Urinary bladder (tissue), 4 donors: ENCODE data around the gene NOC3L. TPM values are rescaled to one million over a fixed set of nuclear protein-coding genes. Genes with fewer than 3 reads are reported as not detected.
"Not testable (repeated sequence)": the region's sequence is repeated elsewhere in the genome, so short reads cannot be mapped to it uniquely, and the experiment has no call there.

Source experiments
- DNase-seq: peaks from one replicate; pipeline ENCODE4 v3.0.0-alpha.2; 2015; ENCODE audit errors: extremely low spot score
- H3K27ac ChIP-seq: one replicate; pipeline ENCODE4 v1.5.1; 2013; ENCODE audit warnings: low read depth, mild to moderate bottlenecking, moderate library complexity
- H3K36me3 ChIP-seq: one replicate; pipeline ENCODE4 v1.6.1; 2013; ENCODE audit warnings: mild to moderate bottlenecking, moderate library complexity; ENCODE audit not compliant: insufficient read depth
- H3K4me1 ChIP-seq: one replicate; pipeline ENCODE4 v1.6.1; 2013; ENCODE audit warnings: mild to moderate bottlenecking, moderate library complexity; ENCODE audit not compliant: insufficient read depth
- H3K4me3 ChIP-seq: one replicate; pipeline ENCODE4 v1.5.1; 2013; ENCODE audit warnings: low read depth, low read length
- WGBS: extraction: QIAGEN DNeasy Blood & Tissue Kit; methylation state at CpG from one replicate; pipeline ENCODE4 v1.1.7; 2013; 5-methylcytosine and 5-hydroxymethylcytosine counted together
- polyA plus RNA-seq: library from polyadenylated mRNA; stranded (reverse); fragments of 200-250 nt; gene quantifications from one replicate; pipeline ENCODE4 v1.2.3, GENCODE V29; 2013
- total RNA-seq: library from RNA; depleted of rRNA; stranded (reverse); fragments of >200 nt; gene quantifications from one replicate; pipeline ENCODE4 v1.2.3, GENCODE V29; 2014
- donor health status: healthy with polysubstance abuse.
- donor health status: healthy.

NOC3L gene
- total and polyA plus RNA-seq, 2 donors, result 7.5 to 43.2 TPM

DNA sequence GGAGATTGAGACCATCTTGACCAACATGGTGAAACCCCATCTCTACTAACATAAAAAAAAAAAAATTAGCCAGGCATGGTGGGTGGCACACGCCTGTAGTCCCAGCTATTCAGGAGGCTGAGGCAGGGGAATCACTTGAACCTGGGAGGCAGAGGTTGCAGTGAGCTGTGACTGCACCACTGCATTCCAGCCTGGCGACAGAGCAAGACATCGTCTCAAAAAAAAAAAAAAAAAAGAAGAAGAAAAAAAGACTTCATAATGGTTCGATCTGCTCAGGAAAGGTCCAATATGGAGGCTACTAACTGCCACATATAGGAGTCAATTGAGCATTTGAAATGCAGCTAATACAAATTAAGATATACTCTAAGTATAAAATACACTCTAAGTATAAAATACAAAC, 12.2 kb downstream of the NOC3L start:
- WGBS, result 92% methylated on average over 4 of the region's 4 CpGs
- not testable (repeated sequence) for DNase-seq, H3K4me3 ChIP-seq, H3K27ac ChIP-seq, H3K4me1 ChIP-seq, H3K36me3 ChIP-seq

DNA sequence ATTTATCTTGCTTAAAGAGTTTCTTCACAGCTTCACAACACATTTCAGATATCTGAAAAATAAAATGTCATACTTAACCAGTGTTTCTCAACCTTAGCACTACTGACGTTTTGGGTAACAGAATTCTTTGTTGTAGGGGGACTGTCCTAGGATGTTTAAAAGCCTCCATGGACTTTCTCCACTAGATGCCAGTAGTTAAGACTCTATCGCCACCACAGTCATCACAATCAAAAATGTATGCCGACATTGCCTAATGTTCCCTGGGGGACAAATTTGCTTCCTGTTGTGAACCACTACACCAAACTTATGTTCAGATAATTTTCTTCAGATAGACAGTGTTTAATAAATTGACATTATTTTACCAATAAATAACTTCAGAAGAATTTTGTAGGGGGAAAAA, 13.4 kb downstream of the NOC3L start:
- WGBS, result 65% methylated on average over 3 of the region's 3 CpGs
- H3K4me3 ChIP-seq, result no peak overlapping the region
- peaks cover 2% of the 10 kb centered on the region for H3K36me3 ChIP-seq
- no peak overlapping the region for H3K27ac ChIP-seq
- H3K4me1 ChIP-seq, result no peaks in the 10 kb centered on the region
- no peak for DNase-seq

DNA sequence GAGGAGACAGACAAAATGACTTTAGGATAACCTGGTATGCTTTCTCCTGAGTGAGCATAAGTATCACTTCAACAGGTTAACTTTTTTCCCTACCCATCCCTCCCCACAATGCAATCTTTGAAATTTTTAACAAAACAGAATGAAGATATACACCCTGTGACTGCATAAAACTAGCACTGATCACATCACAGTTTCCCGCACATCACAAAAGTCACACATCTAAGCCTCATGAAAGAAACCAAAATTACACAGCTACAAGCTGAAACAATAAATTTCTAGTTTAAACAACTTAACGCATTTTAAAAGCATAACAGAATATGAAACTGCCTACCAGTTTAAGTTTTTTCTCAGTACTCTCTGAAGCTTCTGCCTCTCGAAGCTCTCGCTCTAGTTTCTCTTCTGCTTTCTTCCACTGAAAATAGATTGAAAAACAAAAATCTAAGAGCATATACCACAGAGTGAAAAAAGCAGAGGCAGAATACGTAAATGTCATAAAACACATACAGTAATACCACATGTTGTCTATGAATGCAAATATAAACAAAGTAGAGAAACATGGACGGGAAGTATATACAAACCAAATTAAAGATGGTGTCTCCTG, 18.1 kb downstream of the NOC3L start:
- Histone ChIP-seq H3K27ac (no peak overlapping the region), H3K4me3 (no peak overlapping the region), H3K36me3 (no peaks in the 10 kb centered on the region), H3K4me1 (no peaks in the 10 kb centered on the region)
- 88% methylated on average over 6 of the region's 6 CpGs for WGBS
- DNase-seq, result no peak

DNA sequence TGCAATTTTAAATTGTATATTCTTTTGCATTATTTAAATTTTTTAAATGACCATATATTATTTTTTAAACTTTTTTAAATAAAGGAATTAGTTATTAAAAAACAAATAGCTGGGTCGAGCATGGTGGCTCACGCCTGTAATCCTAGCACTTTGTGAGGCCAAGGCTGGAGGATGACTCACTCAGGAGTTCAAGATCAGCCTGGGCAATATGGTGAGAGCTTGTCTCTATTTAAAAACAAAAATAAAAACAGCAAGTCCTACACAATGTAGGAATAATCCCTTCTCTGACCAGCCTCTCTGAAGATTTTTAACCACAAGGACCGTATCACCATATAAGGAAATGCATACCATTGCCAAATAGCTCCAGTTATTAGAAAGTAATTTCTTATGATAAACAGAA, 19.6 kb downstream of the NOC3L start:
- Histone ChIP-seq H3K4me1 (no peaks in the 10 kb centered on the region), H3K4me3 (no peak overlapping the region), H3K36me3 (no peaks in the 10 kb centered on the region), H3K27ac (no peak overlapping the region)
- 90% methylated on average over 3 of the region's 3 CpGs for WGBS
- no peak for DNase-seq

DNA sequence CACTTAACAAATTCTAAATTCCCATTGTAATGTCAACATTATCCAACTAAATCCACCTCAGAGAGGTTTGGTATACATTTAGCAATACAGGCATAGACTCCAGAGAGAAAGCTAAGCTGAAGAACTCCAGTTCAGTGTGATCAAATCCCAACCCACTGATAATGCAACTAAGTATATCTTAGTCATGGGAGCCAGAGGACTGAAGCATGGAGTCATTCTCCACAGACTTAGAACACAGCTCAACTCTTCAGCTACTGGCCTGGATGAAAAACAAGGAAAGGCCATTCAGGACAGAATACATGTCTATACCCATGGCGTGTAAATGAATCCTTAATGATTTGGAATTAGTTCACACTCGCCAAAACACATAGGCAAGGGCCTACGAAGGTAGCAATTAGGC, 27.9 kb downstream of the NOC3L start:
- Histone ChIP-seq H3K36me3 (peaks cover 3% of the 10 kb centered on the region), H3K4me1 (no peaks in the 10 kb centered on the region), H3K4me3 (no peak overlapping the region), H3K27ac (no peak overlapping the region)
- WGBS, result over 99% methylated on average over 3 of the region's 3 CpGs
- no peak for DNase-seq

GRCh38 chr10:94333051-94333450, 29.7 kb downstream of the NOC3L start:
- DNase-seq, result no peak
- Histone ChIP-seq H3K4me1 (no peaks in the 10 kb centered on the region), H3K4me3 (no peak overlapping the region), H3K27ac (no peak overlapping the region), H3K36me3 (peaks cover 3% of the 10 kb centered on the region)
- WGBS, result 79% methylated on average over 2 of the region's 2 CpGs

DNA sequence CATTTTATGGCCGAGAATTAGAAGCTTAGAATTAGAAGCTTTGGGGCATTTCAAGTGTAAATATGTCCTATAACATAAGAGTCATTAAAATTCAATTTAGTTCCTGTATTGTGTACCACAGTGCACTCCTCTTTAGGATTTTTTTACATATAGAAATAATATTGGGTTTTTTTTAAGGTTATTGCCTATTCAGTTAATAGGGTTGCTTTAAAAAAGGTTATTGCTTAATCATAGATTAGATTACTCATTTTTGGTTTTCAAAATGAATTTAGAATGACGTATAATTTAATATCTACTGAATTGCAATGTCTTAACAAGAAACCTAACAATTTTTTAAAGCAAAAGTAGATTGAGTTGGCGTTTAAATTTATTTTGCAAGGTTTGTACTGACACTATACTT, 34.1 kb downstream of the NOC3L start:
- no peak overlapping the region for H3K27ac ChIP-seq
- H3K4me1 ChIP-seq, result no peaks in the 10 kb centered on the region
- H3K36me3 ChIP-seq, result peaks cover 2% of the 10 kb centered on the region

GRCh38 chr10:94327649-94328048, 35.1 kb downstream of the NOC3L start:
- Histone ChIP-seq H3K36me3 (peaks cover 2% of the 10 kb centered on the region), H3K4me1 (no peaks in the 10 kb centered on the region), H3K27ac (no peak overlapping the region), H3K4me3 (no peak overlapping the region)
- DNase-seq, result no peak
- WGBS, result 99% methylated on average over 1 of the region's 1 CpG

More for the DNA sequence above, 34.1 kb downstream of the NOC3L start:
- 97% methylated on average over 3 of the region's 3 CpGs for WGBS
- no peak overlapping the region for H3K4me3 ChIP-seq
- DNase-seq, result no peak

DNA sequence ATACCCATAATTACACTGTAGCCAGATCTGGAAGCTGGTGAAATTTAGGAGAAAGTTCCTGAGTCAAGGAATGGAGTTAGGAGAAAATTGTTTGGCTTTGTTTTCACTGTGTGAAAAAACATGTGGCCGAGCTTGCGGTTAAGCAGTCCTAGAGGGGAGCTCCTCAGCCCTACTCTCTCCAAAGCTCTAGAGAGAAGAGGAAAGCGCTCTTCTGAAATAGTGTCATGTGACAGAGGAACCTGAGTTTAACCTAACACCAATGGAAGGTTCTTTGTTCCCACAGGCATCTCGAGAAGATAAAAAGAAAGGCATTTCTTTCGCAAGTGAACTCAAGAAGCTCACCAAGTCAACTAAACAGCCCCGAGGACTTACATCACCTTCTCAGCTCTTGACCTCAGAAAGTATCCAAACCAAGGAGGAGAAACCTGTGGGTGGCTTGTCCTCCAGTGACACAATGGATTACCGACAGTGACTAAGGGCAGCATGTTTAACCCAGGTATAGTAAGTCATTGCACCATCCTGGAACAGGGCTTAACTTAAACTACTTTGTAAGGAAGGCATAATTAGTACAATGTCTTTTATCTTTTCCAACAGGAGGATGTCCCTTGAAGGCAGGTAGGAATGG, 38.0 kb downstream of the NOC3L start:
- no peak for DNase-seq
- H3K4me1 ChIP-seq, result no peaks in the 10 kb centered on the region
- H3K4me3 ChIP-seq, result no peak overlapping the region
- WGBS, result 95% methylated on average over 7 of the region's 7 CpGs
- no peak overlapping the region for H3K27ac ChIP-seq
- H3K36me3 ChIP-seq, result peaks cover 2% of the 10 kb centered on the region

- Histone ChIP-seq H3K27ac (no peak overlapping the region), H3K36me3 (peaks cover 2% of the 10 kb centered on the region), H3K4me3 (no peak overlapping the region), H3K4me1 (no peaks in the 10 kb centered on the region)
- DNase-seq, result no peak
- 19% methylated on average over 2 of the region's 2 CpGs for WGBS
Measured at GRCh38 chr10:94320285-94320914, 42.3 kb downstream of the NOC3L start.

DNA sequence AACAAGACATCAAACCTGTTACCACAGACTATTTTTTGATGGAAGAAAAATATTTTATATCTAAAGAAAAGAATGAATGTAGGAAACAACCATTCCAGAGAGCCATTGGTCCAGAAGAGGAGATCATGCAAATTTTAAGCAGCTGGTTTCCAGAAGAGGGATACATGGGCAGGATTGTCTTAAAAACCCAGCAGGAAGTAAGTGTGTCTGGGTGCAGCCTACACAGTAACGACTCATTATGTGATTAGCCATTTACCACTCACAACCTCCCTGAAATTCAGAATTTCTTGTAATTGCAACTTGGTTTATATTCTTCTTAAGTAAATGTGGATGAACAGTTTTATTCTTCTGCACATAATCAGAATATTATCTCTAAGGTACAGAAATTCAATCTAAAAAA, 46.2 kb downstream of the NOC3L start:
- H3K4me3 ChIP-seq, result no peak overlapping the region
- 67% methylated on average over 1 of the region's 1 CpG for WGBS
- no peaks in the 10 kb centered on the region for H3K4me1 ChIP-seq
- no peak overlapping the region for H3K27ac ChIP-seq
- DNase-seq, result no peak
- H3K36me3 ChIP-seq, result no peaks in the 10 kb centered on the region

DNA sequence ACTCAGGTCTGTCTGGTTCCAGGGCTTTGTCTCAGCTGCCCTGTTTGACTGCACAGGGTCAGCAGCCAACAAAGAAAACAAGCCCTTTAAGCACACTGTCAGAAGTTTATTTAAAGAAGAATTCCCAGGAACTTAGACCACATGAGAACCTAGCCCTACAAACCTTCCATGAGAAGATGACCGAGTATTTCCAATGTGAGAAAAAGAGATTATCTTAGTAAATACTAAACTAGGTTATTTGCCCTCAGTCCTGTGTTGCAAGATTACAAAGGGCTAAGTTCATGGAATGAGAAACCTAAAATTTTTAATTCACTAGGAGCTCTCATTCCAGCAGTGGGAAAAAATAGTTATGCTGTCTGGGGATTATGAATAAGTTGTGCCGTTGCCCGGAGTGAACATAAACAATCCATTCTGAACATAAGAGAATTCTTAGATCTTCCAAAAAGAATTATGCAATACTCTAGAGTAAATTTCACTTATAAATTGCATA, 46.7 kb downstream of the NOC3L start:
- Histone ChIP-seq H3K4me1 (no peaks in the 10 kb centered on the region), H3K36me3 (no peaks in the 10 kb centered on the region), H3K4me3 (no peak overlapping the region), H3K27ac (no peak overlapping the region)
- 23% methylated on average over 3 of the region's 3 CpGs for WGBS
- DNase-seq, result peak; percentile 49

DNA sequence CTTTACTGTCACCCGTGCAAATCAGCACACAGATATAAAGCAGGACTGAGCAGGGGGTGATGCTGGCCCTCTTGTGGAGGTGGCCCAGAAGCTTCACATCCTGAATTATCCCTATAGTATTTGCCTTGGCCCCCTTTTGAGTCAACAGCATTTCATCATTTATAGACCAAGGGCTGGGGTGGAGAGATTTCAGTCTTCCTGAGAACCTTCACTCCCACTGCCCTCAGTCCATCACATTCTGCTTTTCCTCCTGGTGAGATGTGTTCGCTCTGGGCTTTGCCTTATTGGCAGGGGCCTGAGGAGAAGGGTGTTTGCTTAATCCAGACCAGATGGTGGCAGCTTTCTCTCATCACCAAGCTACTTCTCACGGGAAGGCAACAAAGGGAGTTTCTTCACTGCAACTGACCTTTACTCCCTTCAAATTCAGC, 47.7 kb downstream of the NOC3L start:
- WGBS, result 52% methylated on average over 3 of the region's 3 CpGs
- H3K4me1 ChIP-seq, result no peaks in the 10 kb centered on the region
- DNase-seq, result no peak
- no peaks in the 10 kb centered on the region for H3K36me3 ChIP-seq
- H3K4me3 ChIP-seq, result no peak overlapping the region
- no peak overlapping the region for H3K27ac ChIP-seq

DNA sequence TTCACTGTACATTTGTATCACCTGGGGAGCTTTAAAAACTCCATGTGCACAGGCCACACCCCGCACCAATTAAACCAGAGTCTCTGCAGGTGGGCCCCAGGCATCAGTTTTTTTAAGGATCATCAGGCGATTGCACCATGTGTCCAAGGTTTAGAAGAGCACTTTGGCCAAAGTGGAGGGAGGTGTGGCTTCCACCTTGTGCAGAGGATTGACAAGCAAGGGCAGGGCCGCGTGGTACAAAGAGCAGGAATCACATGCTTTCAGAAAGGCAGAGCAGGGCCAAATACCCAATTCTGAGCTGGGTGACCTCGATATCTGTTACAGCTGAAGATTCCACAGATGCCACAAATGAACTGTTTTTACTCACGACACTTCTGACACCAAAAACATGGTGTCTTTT, 52.4 kb downstream of the NOC3L start:
- H3K4me3 ChIP-seq, result no peak overlapping the region
- 90% methylated on average over 6 of the region's 6 CpGs for WGBS
- no peak for DNase-seq
- no peaks in the 10 kb centered on the region for H3K4me1 ChIP-seq
- H3K36me3 ChIP-seq, result no peaks in the 10 kb centered on the region
- no peak overlapping the region for H3K27ac ChIP-seq
